GM19025 (cell line): ENCODE measurements around the gene HCRTR1.

ENCODE experiments used
- ATAC-seq: cut with Tn5 transposase; IDR thresholded peaks from one replicate; pipeline ENCODE4 v1.9.1; 2021; ENCODE audit warnings: mild to moderate bottlenecking, low read depth, moderate library complexity; ENCODE audit not compliant: unreplicated experiment

Gene HCRTR1

GRCh38 chr1:31617218-31617915 is at the start of gene HCRTR1:
TSS of gene HCRTR1 (plus strand) at chr1:31617689. CDS start at chr1:31619193, 1,504 bp downstream.
- no peak for ATAC-seq

GRCh38 chr1:31567956-31568570 is 49.4 kb upstream of the HCRTR1 start:
- no peak for ATAC-seq

GRCh38 chr1:31568895-31569595 is 48.4 kb upstream of the HCRTR1 start:
- ATAC-seq: no peak

GRCh38 chr1:31569596-31570173 is 47.8 kb upstream of the HCRTR1 start:
- ATAC-seq: no peak

- ATAC-seq: no peak
These were observed 47.3 kb upstream of the HCRTR1 start for GRCh38 chr1:31570228-31570627.

GRCh38 chr1:31570906-31571305 is 46.6 kb upstream of the HCRTR1 start:
- no peak for ATAC-seq

- ATAC-seq: no peak
These were observed 45.9 kb upstream of the HCRTR1 start for GRCh38 chr1:31571340-31572295.

- ATAC-seq: no peak
These were observed 45.0 kb upstream of the HCRTR1 start for GRCh38 chr1:31572323-31573104.

- no peak for ATAC-seq
These were observed 44.2 kb upstream of the HCRTR1 start for GRCh38 chr1:31573261-31573660.

GRCh38 chr1:31574749-31575368 is 42.6 kb upstream of the HCRTR1 start:
- no peak for ATAC-seq

GRCh38 chr1:31575369-31576140 is 41.9 kb upstream of the HCRTR1 start:
- ATAC-seq: no peak

GRCh38 chr1:31576201-31576669 is 41.3 kb upstream of the HCRTR1 start, which contains the start of gene TINAGL1:
TSS of gene TINAGL1 (plus strand) at chr1:31576515. CDS start at chr1:31577149, 634 bp downstream.
- no peak for ATAC-seq

- no peak for ATAC-seq
These were observed 40.6 kb upstream of the HCRTR1 start for GRCh38 chr1:31576743-31577455.

GRCh38 chr1:31577515-31578192 is 39.8 kb upstream of the HCRTR1 start:
- ATAC-seq: no peak

- ATAC-seq: no peak
These were observed 38.1 kb upstream of the HCRTR1 start for GRCh38 chr1:31579374-31579773.

GRCh38 chr1:31580513-31580870 is 37.0 kb upstream of the HCRTR1 start:
- ATAC-seq: no peak
